IPS-20b (cell line): Measurements from ENCODE around the gene CMTM5.

Source experiments
- H3K27ac ChIP-seq: one replicate; pipeline ENCODE4 v1.5.1; 2013; ENCODE audit warnings: low read length
- H3K27me3 ChIP-seq: 2 replicates; pipeline ENCODE4 v1.6.1; 2013; ENCODE audit warnings: mild to moderate bottlenecking, low read length, inconsistent platforms; ENCODE audit not compliant: insufficient read depth
- H3K36me3 ChIP-seq: 2 replicates; pipeline ENCODE4 v1.6.1; 2013; ENCODE audit warnings: low read depth, mild to moderate bottlenecking, inconsistent platforms, low read length, moderate library complexity; ENCODE audit not compliant: insufficient read depth
- H3K4me1 ChIP-seq: 2 replicates; pipeline ENCODE4 v1.6.1; 2013; ENCODE audit warnings: mild to moderate bottlenecking, control low read depth, inconsistent platforms, low read length, moderate library complexity; ENCODE audit not compliant: insufficient read depth
- H3K4me3 ChIP-seq: 2 replicates; pipeline ENCODE4 v1.5.1; 2013; ENCODE audit warnings: mild to moderate bottlenecking, low read length, inconsistent platforms
- H3K9ac ChIP-seq: 2 replicates; pipeline ENCODE4 v1.6.1; 2013; ENCODE audit warnings: low read depth, mild to moderate bottlenecking, inconsistent platforms, low read length, moderate library complexity
- H3K9me3 ChIP-seq: 2 replicates; pipeline ENCODE4 v1.6.1; 2013; ENCODE audit warnings: mild to moderate bottlenecking, low read depth, low read length, inconsistent platforms; ENCODE audit not compliant: insufficient read depth

CMTM5 gene

DNA sequence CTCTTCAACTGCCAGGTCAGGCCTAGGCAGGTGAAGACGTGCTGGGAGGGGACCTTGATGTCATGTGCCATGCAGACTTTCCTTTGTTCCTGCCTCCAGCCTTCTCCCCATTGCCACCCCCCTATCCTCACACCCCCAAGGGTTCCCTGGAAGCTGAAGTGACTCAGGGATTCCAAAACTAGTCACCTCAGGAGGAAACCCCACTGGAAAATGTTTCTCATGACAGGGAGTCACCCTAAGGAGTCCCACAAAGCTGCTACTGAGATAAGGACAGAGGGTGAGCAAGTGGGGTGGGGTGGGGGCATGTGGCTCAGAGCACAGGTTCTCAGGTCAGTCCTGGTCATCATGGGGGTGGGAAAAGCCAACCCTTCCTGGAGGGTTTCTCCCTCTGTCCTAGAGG is 6.6 kb upstream of the CMTM5 start:
- Histone ChIP-seq H3K27ac (no peak overlapping the region), H3K4me1 (peaks cover 6% of the 10 kb centered on the region; the same call in 1 of the 2 replicates), H3K9me3 (no peaks in the 10 kb centered on the region), H3K27me3 (peaks cover 46% of the 10 kb centered on the region), H3K9ac (no peak overlapping the region), H3K4me3 (no peak overlapping the region), H3K36me3 (no peaks in the 10 kb centered on the region)

DNA sequence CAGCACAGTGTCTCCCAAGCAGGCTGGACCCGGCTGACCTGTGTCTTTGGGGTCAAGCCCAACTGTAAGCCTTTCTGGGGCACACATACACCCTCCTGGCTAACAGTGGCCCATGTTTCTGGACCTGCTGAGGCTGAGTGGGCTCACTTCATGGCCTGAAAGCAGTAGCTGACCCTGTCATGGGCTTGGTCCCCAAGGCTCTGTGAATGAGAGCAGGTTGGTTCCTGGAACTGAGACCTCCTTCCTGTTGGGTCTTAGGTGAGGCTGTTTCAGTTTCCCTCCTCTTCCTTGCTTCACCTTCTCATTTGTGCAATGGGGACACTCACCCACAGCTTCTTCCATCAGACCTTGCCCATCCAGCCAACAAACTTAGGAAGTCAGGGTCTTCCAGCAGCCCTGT is 5.0 kb upstream of the CMTM5 start:
- H3K27ac ChIP-seq, result no peak overlapping the region
- H3K27me3 ChIP-seq, result peaks cover 46% of the 10 kb centered on the region

DNA sequence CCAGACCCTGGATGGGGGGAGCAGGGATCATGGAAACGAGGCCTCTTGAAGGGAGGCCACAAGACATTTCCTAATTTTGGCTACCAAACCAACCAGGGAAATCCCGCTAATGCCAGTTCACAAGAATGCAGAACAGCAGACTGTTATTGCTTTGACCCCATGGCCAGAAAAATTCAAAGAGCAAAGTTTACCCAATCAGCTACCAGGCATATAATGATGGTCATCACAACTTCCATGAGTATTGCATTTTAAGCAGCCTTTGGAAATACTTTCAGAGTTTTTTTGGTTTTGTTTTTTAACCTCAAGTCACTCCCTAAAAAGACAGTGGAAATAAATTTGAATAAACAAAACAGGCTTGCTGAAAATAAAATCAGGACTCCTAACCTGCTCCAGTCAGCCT is 4.3 kb upstream of the CMTM5 start, which contains the start of gene IL25:
Gene IL25 (plus strand): TSS at position 301 of the 400 bp plus-strand sequence.
- Histone ChIP-seq H3K4me3 (no peak within 1 kb of the TSS), H3K9me3 (no peaks in the 10 kb centered on the region), H3K4me1 (peaks cover 3% of the 10 kb centered on the region; the same call in 1 of the 2 replicates), H3K27me3 (peaks cover 48% of the 10 kb centered on the region), H3K36me3 (no peaks in the 10 kb centered on the region), H3K9ac (no peak within 1 kb of the TSS), H3K27ac (no peak within 1 kb of the TSS)

More for the DNA sequence above, 5.0 kb upstream of the CMTM5 start:
- H3K9ac ChIP-seq, result no peak overlapping the region
- no peaks in the 10 kb centered on the region for H3K36me3 ChIP-seq
- peaks cover 6% of the 10 kb centered on the region; the same call in 1 of the 2 replicates for H3K4me1 ChIP-seq
- H3K9me3 ChIP-seq, result no peaks in the 10 kb centered on the region
- H3K4me3 ChIP-seq, result no peak overlapping the region

DNA sequence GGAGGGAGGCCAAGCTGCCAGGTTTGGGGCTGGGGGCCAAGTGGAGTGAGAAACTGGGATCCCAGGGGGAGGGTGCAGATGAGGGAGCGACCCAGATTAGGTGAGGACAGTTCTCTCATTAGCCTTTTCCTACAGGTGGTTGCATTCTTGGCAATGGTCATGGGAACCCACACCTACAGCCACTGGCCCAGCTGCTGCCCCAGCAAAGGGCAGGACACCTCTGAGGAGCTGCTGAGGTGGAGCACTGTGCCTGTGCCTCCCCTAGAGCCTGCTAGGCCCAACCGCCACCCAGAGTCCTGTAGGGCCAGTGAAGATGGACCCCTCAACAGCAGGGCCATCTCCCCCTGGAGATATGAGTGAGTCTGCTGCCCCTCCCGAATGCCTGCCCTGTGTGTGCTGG is 3.8 kb upstream of the CMTM5 start:
- no peaks in the 10 kb centered on the region for H3K9me3 ChIP-seq
- H3K4me1 ChIP-seq, result peaks cover 3% of the 10 kb centered on the region; the same call in 1 of the 2 replicates
- H3K9ac ChIP-seq, result no peak overlapping the region
- no peak overlapping the region for H3K4me3 ChIP-seq
- H3K36me3 ChIP-seq, result no peaks in the 10 kb centered on the region
- H3K27ac ChIP-seq, result no peak overlapping the region
- H3K27me3 ChIP-seq, result peaks cover 48% of the 10 kb centered on the region

DNA sequence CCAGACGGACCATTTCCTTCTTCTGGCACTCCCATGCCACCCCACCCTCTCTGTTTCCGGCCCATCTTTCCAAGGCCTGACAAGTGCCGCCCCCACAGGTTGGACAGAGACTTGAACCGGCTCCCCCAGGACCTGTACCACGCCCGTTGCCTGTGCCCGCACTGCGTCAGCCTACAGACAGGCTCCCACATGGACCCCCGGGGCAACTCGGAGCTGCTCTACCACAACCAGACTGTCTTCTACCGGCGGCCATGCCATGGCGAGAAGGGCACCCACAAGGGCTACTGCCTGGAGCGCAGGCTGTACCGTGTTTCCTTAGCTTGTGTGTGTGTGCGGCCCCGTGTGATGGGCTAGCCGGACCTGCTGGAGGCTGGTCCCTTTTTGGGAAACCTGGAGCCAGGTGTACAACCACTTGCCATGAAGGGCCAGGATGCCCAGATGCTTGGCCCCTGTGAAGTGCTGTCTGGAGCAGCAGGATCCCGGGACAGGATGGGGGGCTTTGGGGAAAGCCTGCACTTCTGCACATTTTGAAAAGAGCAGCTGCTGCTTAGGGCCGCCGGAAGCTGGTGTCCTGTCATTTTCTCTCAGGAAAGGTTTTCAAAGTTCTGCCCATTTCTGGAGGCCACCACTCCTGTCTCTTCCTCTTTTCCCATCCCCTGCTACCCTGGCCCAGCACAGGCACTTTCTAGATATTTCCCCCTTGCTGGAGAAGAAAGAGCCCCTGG is 1.2 kb upstream of the CMTM5 start:
- Histone ChIP-seq H3K9ac (no peak overlapping the region), H3K4me3 (no peak overlapping the region), H3K36me3 (no peaks in the 10 kb centered on the region), H3K27ac (no peak overlapping the region), H3K9me3 (no peaks in the 10 kb centered on the region), H3K27me3 (peaks cover 42% of the 10 kb centered on the region), H3K4me1 (peaks cover 3% of the 10 kb centered on the region; the same call in 1 of the 2 replicates)

DNA sequence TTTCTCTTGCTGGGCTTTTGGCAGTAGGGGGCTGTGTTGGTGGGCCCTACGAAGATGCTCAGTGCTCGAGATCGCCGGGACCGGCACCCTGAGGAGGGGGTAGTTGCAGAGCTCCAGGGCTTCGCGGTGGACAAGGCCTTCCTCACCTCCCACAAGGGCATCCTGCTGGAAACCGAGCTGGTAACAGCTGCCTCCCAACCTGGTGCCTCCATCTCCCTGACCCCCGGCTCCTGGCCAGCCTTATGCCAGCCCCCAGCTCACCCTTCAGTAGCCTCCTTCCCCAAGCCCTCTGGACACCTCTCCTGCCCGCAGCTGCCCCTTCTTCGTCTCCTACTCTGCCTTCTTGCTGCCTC is 328 bp downstream of the CMTM5 start:
- Histone ChIP-seq H3K27me3 (peaks cover 33% of the 10 kb centered on the region), H3K9ac (no peak overlapping the region), H3K4me1 (peaks cover 3% of the 10 kb centered on the region; the same call in 1 of the 2 replicates), H3K27ac (no peak overlapping the region), H3K9me3 (no peaks in the 10 kb centered on the region), H3K4me3 (no peak overlapping the region), H3K36me3 (no peaks in the 10 kb centered on the region)

DNA sequence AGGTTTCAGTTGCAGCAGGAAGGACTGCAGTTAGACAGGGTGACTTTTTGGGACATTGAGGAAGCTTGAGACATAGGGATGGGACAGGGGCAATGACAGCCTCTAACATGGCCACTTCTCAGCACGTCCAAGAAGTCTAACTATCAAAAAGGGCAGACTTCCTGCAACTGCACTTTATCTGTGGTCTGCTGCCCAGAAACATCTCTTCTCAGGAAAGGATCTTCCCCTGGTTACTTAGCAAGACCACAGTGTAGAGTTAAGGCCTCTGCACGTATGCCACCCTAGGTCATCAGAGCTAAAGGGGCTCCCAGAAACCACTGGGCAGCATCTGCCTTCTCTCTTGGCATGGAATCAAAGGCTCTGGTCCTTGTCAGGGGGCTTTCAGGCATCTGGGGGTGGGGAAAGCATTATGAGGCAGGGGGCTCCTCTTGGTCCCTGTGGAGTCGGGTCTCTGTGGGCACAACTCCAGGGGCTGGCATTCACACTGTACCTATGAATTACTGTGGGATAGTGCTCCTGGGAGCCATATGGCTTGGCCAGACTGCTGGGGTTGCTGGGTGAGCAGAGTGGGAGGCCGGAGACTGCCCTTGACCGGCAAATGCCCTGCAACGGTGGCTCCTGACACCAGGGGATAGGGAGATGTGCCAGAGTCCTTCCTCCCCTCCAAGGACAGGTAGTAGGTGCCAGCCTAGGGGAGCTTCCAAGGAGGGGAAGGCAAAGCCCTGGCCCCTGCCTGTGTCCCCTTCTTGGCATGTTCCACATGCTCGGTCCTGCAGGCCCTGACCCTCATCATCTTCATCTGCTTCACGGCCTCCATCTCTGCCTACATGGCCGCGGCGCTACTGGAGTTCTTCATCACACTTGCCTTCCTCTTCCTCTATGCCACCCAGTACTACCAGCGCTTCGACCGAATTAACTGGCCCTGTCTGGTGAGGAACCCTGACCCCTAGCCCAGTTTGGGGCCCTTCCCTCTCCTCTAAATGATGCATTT is 1.0 kb downstream of the CMTM5 start:
- Histone ChIP-seq H3K27me3 (peaks cover 33% of the 10 kb centered on the region), H3K9ac (no peak overlapping the region), H3K27ac (no peak overlapping the region), H3K4me3 (no peak overlapping the region), H3K9me3 (no peaks in the 10 kb centered on the region), H3K36me3 (no peaks in the 10 kb centered on the region), H3K4me1 (peaks cover 3% of the 10 kb centered on the region; the same call in 1 of the 2 replicates)

DNA sequence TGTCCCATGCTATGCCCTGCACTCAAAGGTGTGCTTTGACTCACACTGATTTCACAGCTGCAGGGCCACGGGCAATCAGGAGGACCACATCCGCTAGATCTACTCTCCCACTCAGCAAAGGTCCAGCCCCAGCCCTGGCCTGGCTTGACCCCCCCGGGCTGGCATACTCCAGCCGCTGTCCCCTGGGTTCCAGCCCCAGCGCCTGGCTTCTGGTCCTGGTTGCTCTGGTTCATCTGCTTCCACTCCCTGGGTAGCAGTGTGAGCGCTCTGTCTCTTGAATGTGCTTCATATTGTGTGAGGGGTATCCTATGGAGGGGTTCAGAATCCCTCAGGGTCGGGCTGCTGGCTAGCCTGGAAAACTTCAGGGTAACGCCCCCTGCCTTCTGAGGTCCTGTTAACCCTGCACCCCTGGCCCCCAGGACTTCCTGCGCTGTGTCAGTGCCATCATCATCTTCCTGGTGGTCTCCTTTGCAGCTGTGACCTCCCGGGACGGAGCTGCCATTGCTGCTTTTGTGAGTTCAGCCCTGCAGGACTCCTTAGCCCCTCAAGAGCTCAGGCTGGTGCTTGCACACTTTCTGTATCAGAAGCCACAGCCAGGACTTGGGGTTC is 1.9 kb downstream of the CMTM5 start:
- H3K9ac ChIP-seq, result no peak overlapping the region
- peaks cover 33% of the 10 kb centered on the region for H3K27me3 ChIP-seq
- H3K36me3 ChIP-seq, result no peaks in the 10 kb centered on the region
- H3K4me1 ChIP-seq, result peaks cover 3% of the 10 kb centered on the region; the same call in 1 of the 2 replicates
- H3K27ac ChIP-seq, result no peak overlapping the region
- H3K9me3 ChIP-seq, result no peaks in the 10 kb centered on the region
- H3K4me3 ChIP-seq, result no peak overlapping the region

DNA sequence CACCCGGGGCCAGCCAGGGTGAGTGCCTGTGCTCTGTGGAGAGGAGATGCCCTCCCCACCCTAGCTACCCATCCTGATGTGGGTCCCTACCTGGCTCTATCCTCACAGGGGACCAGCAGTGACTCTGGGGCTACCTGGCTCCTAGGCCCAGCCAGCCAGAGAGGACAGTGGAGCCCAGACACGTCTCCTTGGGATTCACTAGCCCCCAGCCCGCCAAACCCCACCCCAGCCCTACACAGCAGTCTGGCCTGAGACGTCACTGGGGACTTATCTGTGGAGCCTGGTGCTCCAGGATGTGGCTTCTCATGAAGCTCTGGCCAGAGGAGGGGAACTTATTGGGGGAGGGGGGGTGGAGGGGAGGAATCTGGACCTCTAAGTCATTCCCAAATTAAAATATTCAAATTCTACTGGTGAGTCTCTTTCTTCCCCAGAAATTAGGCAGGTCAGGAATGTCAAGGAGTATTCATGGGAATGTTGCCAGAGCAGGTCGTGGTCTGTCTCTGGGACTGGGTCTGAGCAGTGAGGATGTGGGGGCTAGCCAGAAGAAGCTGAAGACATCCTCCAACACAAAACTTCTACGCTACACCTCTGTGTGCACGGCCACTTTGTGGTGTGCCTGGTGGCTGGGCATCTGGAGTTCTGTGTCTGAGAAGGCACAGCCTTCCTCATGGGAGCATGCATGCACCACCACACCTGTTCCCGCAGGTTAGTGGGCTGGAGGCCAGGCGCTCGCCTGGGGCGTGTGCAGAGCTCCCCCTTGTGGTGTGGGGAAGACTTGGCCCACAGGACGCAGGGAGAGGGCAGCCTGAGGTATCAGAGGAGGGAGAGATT is 2.7 kb downstream of the CMTM5 start:
- Histone ChIP-seq H3K9ac (no peak overlapping the region), H3K27me3 (peaks cover 33% of the 10 kb centered on the region), H3K4me3 (no peak overlapping the region), H3K9me3 (no peaks in the 10 kb centered on the region), H3K4me1 (peaks cover 3% of the 10 kb centered on the region; the same call in 1 of the 2 replicates), H3K27ac (no peak overlapping the region), H3K36me3 (no peaks in the 10 kb centered on the region)

DNA sequence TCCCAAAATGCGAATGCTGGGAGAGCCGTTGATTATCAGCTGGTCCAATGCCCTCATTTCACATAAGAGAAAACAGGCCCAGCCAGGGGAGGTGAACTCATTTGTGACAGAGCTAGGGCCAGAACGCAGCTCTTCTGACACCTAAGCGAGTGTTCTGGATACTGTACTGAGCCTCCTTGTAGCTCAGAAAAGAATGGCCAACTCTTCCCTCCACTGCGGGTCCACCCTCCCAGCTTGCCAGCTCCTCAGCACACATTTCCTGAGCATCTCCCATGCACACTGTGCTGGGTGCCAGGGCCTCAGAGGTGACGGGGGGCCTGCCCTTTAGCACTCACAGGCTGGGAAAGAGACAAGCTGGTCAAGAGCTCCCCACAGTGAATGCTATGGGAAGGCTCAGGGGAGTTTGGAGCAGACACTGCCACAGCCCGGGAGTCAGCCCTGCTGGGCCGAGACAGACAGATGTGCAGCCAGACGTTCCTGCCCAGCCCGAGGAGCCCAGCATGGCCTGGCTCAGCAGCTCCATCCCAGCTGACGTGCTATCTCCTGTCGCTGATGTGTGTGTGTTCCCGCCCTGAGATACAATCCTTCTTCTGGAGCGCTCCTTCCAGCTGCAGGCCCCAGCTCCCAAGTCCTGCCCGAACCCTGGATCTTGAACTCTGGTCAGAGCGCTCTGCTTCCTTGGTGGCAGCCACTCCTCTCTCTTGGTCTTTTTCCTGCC is 3.5 kb downstream of the CMTM5 start:
- Histone ChIP-seq H3K4me1 (peaks cover 3% of the 10 kb centered on the region; the same call in 1 of the 2 replicates), H3K27me3 (peaks cover 33% of the 10 kb centered on the region), H3K4me3 (no peak overlapping the region), H3K9ac (no peak overlapping the region), H3K9me3 (no peaks in the 10 kb centered on the region), H3K36me3 (no peaks in the 10 kb centered on the region), H3K27ac (no peak overlapping the region)
